Small intestine (tissue), 7 donors: ENCODE data around the gene MTMR3. TPM values are rescaled to one million over a fixed set of nuclear protein-coding genes. Genes with fewer than 3 reads are reported as not detected.

Source experiments
- DNase-seq, 2 donors: peaks; one replicate each; pipeline versions ENCODE4 v3.0.0 to v3.0.0-alpha.2; 2013
- FAIRE-seq: peaks from 2 replicates; lab custom pipeline; 2012; peaks lifted over from hg19 to GRCh38; lab: Jason Lieb, UNC
- H3K27ac ChIP-seq, 3 donors: one replicate each; pipeline ENCODE4 v1.5.1; 2013; ENCODE audit warnings: low read length in 2 of 3, mild to moderate bottlenecking in 2 of 3, control low read depth in 1 of 3, inconsistent platforms in 1 of 3, low read depth in 1 of 3, moderate library complexity in 1 of 3
- H3K27me3 ChIP-seq, 3 donors: one replicate each; pipeline ENCODE4 v1.6.1; 2013; ENCODE audit warnings: low read length in 3 of 3, inconsistent platforms in 1 of 3; ENCODE audit not compliant: control insufficient read depth in 3 of 3, insufficient read depth in 3 of 3
- H3K36me3 ChIP-seq, 3 donors: one replicate each; pipeline ENCODE4 v1.6.1; 2013; ENCODE audit warnings: low read length in 3 of 3, inconsistent platforms in 1 of 3, low read depth in 1 of 3, mild to moderate bottlenecking in 1 of 3, moderate library complexity in 1 of 3; ENCODE audit not compliant: control insufficient read depth in 3 of 3, insufficient read depth in 2 of 3
- H3K4me1 ChIP-seq, 3 donors: one replicate each; pipeline ENCODE4 v1.6.1; 2013; ENCODE audit warnings: low read length in 2 of 3, inconsistent platforms in 1 of 3, low read depth in 1 of 3, mild to moderate bottlenecking in 1 of 3, moderate library complexity in 1 of 3; ENCODE audit not compliant: control insufficient read depth in 3 of 3, insufficient read depth in 2 of 3
- H3K4me3 ChIP-seq, 3 donors: one replicate each; pipeline ENCODE4 v1.5.1; 2013; ENCODE audit warnings: low read length in 3 of 3, control low read depth in 1 of 3, inconsistent platforms in 1 of 3, low read depth in 1 of 3, mild to moderate bottlenecking in 1 of 3, moderate library complexity in 1 of 3
- H3K9me3 ChIP-seq, 2 donors: one replicate each; pipeline ENCODE4 v1.6.1; 2013; ENCODE audit warnings: low read depth in 1 of 2, low read length in 1 of 2; ENCODE audit not compliant: control insufficient read depth in 2 of 2, insufficient read depth in 1 of 2
- WGBS, 3 donors: extraction: QIAGEN DNeasy Blood & Tissue Kit; methylation state at CpG; one replicate each; pipeline ENCODE4 v1.1.7; 2013; 5-methylcytosine and 5-hydroxymethylcytosine counted together
- polyA plus RNA-seq, 4 donors: library from polyadenylated mRNA; stranded (reverse) in 3 of 4; unstranded in 1 of 4; fragments of 200-250 nt in 3 of 4; fragments of 120-200 nt in 1 of 4; gene quantifications; one replicate each; pipeline versions ENCODE4 v1.2.1 to v1.2.3, GENCODE V29; 2013
- donor health status: healthy with polysubstance abuse.
- donor health status: control.
- donor health status: control.
- donor health status: Bipolar disorder and iron deficiency.
- donor health status: healthy.

Gene MTMR3
- polyA plus RNA-seq, 4 donors = 9.2 to 31.8 (median 13.1) TPM

GRCh38 chr22:29872989-29873388 is 10.0 kb upstream of the MTMR3 start:
- DNase-seq (no peak), FAIRE-seq (no peak)
- 77 to 87% (median 83%) methylated on average over 5 of the region's 5 CpGs for whole genome bisulfite sequencing, 3 donors
- H3K4me1 ChIP-seq = peaks cover 0 to 7% (median 0%) of the 10 kb centered on the region in 3 donors
- H3K36me3 ChIP-seq = no peaks in the 10 kb centered on the region
- H3K9me3 ChIP-seq = no peaks in the 10 kb centered on the region
- H3K4me3 ChIP-seq = no peak overlapping the region
- H3K27me3 ChIP-seq = no peaks in the 10 kb centered on the region
- no peak overlapping the region for H3K27ac ChIP-seq

- DNase-seq = no peak
These were observed 9.0 kb upstream of the MTMR3 start for GRCh38 chr22:29873943-29874342.

GRCh38 chr22:29877620-29878019 is 5.4 kb upstream of the MTMR3 start:
- no peak for FAIRE-seq
- H3K27me3 ChIP-seq = no peaks in the 10 kb centered on the region
- 68 to 75% (median 70%) methylated on average over 2 of the region's 2 CpGs for WGBS, 3 donors

More at GRCh38 chr22:29873943-29874342, 9.0 kb upstream of the MTMR3 start:
- Histone ChIP-seq H3K4me3 (no peak overlapping the region), H3K27me3 (no peaks in the 10 kb centered on the region), H3K9me3 (no peaks in the 10 kb centered on the region), H3K27ac (no peak overlapping the region), H3K4me1 (peaks cover 0 to 7% (median 0%) of the 10 kb centered on the region in 3 donors), H3K36me3 (no peaks in the 10 kb centered on the region)
- 72 to 83% (median 81%) methylated on average over 2 of the region's 2 CpGs for WGBS, 3 donors
- FAIRE-seq = no peak

GRCh38 chr22:29879753-29880152 is 3.2 kb upstream of the MTMR3 start:
- Histone ChIP-seq H3K36me3 (peaks cover 0 to 3% (median 0%) of the 10 kb centered on the region in 3 donors), H3K9me3 (peaks cover 0 to 3% of the 10 kb centered on the region in 2 donors), H3K27ac (no peak overlapping the region), H3K27me3 (no peaks in the 10 kb centered on the region), H3K4me3 (no peak overlapping the region), H3K4me1 (peaks cover 0 to 2% (median 2%) of the 10 kb centered on the region in 3 donors)
- no peak for DNase-seq
- WGBS, 3 donors = 90 to 96% (median 93%) methylated on average over 5 of the region's 5 CpGs
- FAIRE-seq = no peak

More at GRCh38 chr22:29877620-29878019, 5.4 kb upstream of the MTMR3 start:
- Histone ChIP-seq H3K4me3 (no peak overlapping the region), H3K36me3 (no peaks in the 10 kb centered on the region), H3K4me1 (peaks cover 0 to under 1% (median 0%) of the 10 kb centered on the region in 3 donors), H3K9me3 (peaks cover 0 to 3% of the 10 kb centered on the region in 2 donors), H3K27ac (no peak overlapping the region)
- DNase-seq = no peak

GRCh38 chr22:29882716-29883044 is 294 bp upstream of the MTMR3 start:
- H3K27ac ChIP-seq = no peak overlapping the region
- peaks cover 0 to 3% (median 0%) of the 10 kb centered on the region in 3 donors for H3K36me3 ChIP-seq
- H3K4me1 ChIP-seq = peaks cover 6 to 8% (median 6%) of the 10 kb centered on the region in 3 donors
- H3K9me3 ChIP-seq = peaks cover 0 to 3% of the 10 kb centered on the region in 2 donors
- no peak for FAIRE-seq
- H3K27me3 ChIP-seq = no peaks in the 10 kb centered on the region
- peak overlapping the region in 1 of 3 donors; percentile 93 for H3K4me3 ChIP-seq
- DNase-seq = no peak
- WGBS, 3 donors = 0 to 3% (median 0%) methylated on average over 5 of the region's 5 CpGs

GRCh38 chr22:29883775-29884097 is 762 bp downstream of the MTMR3 start:
- Histone ChIP-seq H3K4me3 (peak overlapping the region; percentile 93 to 100 (median 98)), H3K27me3 (no peaks in the 10 kb centered on the region), H3K9me3 (peaks cover 0 to 3% of the 10 kb centered on the region in 2 donors), H3K4me1 (peaks cover 6 to 8% (median 6%) of the 10 kb centered on the region in 3 donors), H3K27ac (peak overlapping the region; percentile 96 to 98 (median 98)), H3K36me3 (peaks cover 0 to 3% (median 0%) of the 10 kb centered on the region in 3 donors)
- DNase-seq (no peak), FAIRE-seq (no peak)
- 1 to 2% (median 1%) methylated on average over 14 of the region's 14 CpGs for WGBS, 3 donors

- WGBS, 3 donors = 61 to 69% (median 67%) methylated on average over 4 of the region's 4 CpGs
- Histone ChIP-seq H3K36me3 (peaks cover 0 to 3% (median 0%) of the 10 kb centered on the region in 3 donors), H3K27me3 (no peaks in the 10 kb centered on the region), H3K9me3 (no peaks in the 10 kb centered on the region), H3K4me3 (no peak overlapping the region), H3K27ac (peak overlapping the region in 1 of 3 donors; percentile 16), H3K4me1 (peaks cover 6 to 8% (median 6%) of the 10 kb centered on the region in 3 donors)
- FAIRE-seq (no peak), DNase-seq (no peak)
These were observed 2.6 kb downstream of the MTMR3 start for GRCh38 chr22:29885610-29886009.

GRCh38 chr22:29886596-29886995 is 3.6 kb downstream of the MTMR3 start:
- H3K9me3 ChIP-seq = no peaks in the 10 kb centered on the region
- peaks cover 0 to 3% (median 0%) of the 10 kb centered on the region in 3 donors for H3K36me3 ChIP-seq
- H3K27ac ChIP-seq = no peak overlapping the region
- 86 to 100% (median 87%) methylated on average over 1 of the region's 1 CpG for WGBS, 3 donors
- H3K27me3 ChIP-seq = no peaks in the 10 kb centered on the region
- peaks cover 6 to 8% (median 6%) of the 10 kb centered on the region in 3 donors for H3K4me1 ChIP-seq
- no peak overlapping the region for H3K4me3 ChIP-seq
- DNase-seq (no peak), FAIRE-seq (no peak)

GRCh38 chr22:29887358-29887757 is 4.4 kb downstream of the MTMR3 start:
- no peaks in the 10 kb centered on the region for H3K9me3 ChIP-seq
- no peak overlapping the region for H3K4me3 ChIP-seq
- WGBS, 3 donors = 68 to 74% (median 69%) methylated on average over 2 of the region's 2 CpGs
- no peaks in the 10 kb centered on the region for H3K27me3 ChIP-seq
- DNase-seq (no peak), FAIRE-seq (no peak)
- H3K4me1 ChIP-seq = peaks cover 6 to 8% (median 6%) of the 10 kb centered on the region in 3 donors
- H3K27ac ChIP-seq = no peak overlapping the region
- peaks cover 0 to 3% (median 0%) of the 10 kb centered on the region in 3 donors for H3K36me3 ChIP-seq
